Measurements from ENCODE around the gene UPK2.

DNA sequence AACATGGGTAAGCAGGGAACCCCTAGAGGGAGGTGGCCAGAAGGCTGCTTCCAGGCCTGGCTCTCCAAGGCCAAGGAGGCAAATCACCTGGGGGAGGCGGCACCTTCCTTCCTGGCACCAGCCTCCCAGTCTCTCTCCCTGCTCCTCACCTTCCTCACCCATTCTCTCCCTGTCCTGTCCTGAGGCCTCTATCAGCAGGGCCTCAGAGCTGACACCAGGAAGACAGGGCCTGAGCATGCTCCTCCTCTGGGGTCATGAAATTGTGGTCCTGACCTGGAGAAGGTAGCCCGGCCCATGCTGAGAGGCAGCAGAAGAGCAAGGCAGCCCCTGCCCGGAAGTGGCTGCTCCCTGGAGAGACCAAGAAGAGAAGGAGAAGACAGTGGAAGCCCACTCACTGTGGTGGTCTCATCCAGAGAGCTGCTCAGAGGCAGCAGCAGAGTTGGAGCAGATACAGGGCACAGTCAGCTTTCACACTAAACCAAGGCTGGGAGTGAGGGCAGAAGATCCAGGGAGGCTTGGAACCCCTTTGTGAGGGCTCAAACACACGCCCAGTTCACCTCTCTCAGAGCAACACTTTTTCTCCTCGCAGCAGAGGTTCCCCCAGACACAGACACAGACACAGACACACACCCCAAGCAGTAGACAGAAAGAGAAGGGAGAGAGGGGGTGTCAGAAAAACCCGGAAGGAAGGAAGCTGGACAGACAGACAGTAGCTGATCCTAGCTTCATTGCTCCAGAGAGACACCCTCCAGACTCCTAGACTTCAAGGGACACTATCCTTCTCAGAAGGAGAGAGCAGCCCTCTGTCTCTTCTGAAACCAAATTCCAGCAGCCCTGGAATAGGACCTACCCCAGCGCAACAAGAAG is 32.1 kb upstream of the UPK2 start:
- TF ChIP-seq, protein P1, sequence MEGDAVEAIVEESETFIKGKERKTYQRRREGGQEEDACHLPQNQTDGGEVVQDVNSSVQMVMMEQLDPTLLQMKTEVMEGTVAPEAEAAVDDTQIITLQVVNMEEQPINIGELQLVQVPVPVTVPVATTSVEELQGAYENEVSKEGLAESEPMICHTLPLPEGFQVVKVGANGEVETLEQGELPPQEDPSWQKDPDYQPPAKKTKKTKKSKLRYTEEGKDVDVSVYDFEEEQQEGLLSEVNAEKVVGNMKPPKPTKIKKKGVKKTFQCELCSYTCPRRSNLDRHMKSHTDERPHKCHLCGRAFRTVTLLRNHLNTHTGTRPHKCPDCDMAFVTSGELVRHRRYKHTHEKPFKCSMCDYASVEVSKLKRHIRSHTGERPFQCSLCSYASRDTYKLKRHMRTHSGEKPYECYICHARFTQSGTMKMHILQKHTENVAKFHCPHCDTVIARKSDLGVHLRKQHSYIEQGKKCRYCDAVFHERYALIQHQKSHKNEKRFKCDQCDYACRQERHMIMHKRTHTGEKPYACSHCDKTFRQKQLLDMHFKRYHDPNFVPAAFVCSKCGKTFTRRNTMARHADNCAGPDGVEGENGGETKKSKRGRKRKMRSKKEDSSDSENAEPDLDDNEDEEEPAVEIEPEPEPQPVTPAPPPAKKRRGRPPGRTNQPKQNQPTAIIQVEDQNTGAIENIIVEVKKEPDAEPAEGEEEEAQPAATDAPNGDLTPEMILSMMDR (IDR thresholded peaks at IDR 0.05; ENCODE audit: low read depth, low read length): no peak
- TF ChIP-seq, protein P2, sequence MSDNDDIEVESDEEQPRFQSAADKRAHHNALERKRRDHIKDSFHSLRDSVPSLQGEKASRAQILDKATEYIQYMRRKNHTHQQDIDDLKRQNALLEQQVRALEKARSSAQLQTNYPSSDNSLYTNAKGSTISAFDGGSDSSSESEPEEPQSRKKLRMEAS (IDR thresholded peaks at IDR 0.05; ENCODE audit: low read depth, low read length): no peak
- TF ChIP-seq POLR2A (IDR thresholded peaks at IDR 0.05; ENCODE audit: extremely low read depth, insufficient read length): no peak
